Mononuclear cell (primary cell): ENCODE results near the gene OR5D14. TPM values are rescaled to one million over a fixed set of nuclear protein-coding genes. Genes with fewer than 3 reads are reported as not detected.

Experiments
- H3K27me3 ChIP-seq: 2 replicates; pipeline ENCODE4 v1.6.0; 2011; ENCODE audit warnings: low read length, control low read depth; ENCODE audit not compliant: insufficient read depth
- H3K4me1 ChIP-seq: 2 replicates; pipeline ENCODE4 v1.5.1; 2011; ENCODE audit warnings: mild to moderate bottlenecking, low read length, control low read depth; ENCODE audit not compliant: insufficient read depth
- H3K4me3 ChIP-seq: 2 replicates; pipeline ENCODE4 v1.5.1; 2011; ENCODE audit warnings: mild to moderate bottlenecking, low read length, moderate library complexity
- H3K9me3 ChIP-seq: 2 replicates; pipeline ENCODE4 v1.5.1; 2011; ENCODE audit warnings: low read depth, mild to moderate bottlenecking, control low read depth, low read length
- total RNA-seq: library from RNA; depleted of rRNA; stranded (reverse); fragments of >200 nt; gene quantifications from one replicate; pipeline ENCODE4 v1.2.3, GENCODE V29; 2012

The OR5D14 gene
- not detected for total RNA-seq

- Histone ChIP-seq H3K27me3 (no peaks in the 10 kb centered on the region), H3K4me3 (no peak within 1 kb of the TSS), H3K4me1 (no peaks in the 10 kb centered on the region), H3K9me3 (peaks cover 6% of the 10 kb centered on the region)
Observed at GRCh38 chr11:55795256-55795655, at the start of gene OR5D14. Gene OR5D14 (plus strand): TSS chr11:55795556. CDS start chr11:55795556, 0 bp downstream.

GRCh38 chr11:55773138-55773537 is 22.2 kb upstream of the OR5D14 start, which contains the start of gene OR5D13:
Gene OR5D13 (plus strand): TSS chr11:55773438. CDS start chr11:55773438, 0 bp downstream.
- Histone ChIP-seq H3K9me3 (no peaks in the 10 kb centered on the region), H3K4me3 (no peak within 1 kb of the TSS), H3K4me1 (no peaks in the 10 kb centered on the region), H3K27me3 (no peaks in the 10 kb centered on the region)

- H3K27me3 ChIP-seq = no peaks in the 10 kb centered on the region
- no peak overlapping the region for H3K4me3 ChIP-seq
- no peaks in the 10 kb centered on the region for H3K4me1 ChIP-seq
- no peaks in the 10 kb centered on the region for H3K9me3 ChIP-seq
Observed at GRCh38 chr11:55791606-55792005, 3.8 kb upstream of the OR5D14 start.

GRCh38 chr11:55793321-55793720 is 2.0 kb upstream of the OR5D14 start:
- no peaks in the 10 kb centered on the region for H3K4me1 ChIP-seq
- no peaks in the 10 kb centered on the region for H3K9me3 ChIP-seq
- H3K27me3 ChIP-seq = no peaks in the 10 kb centered on the region
- H3K4me3 ChIP-seq = no peak overlapping the region

GRCh38 chr11:55806248-55806647 is 10.9 kb downstream of the OR5D14 start:
- H3K9me3 ChIP-seq = no peaks in the 10 kb centered on the region
- H3K4me1 ChIP-seq = no peaks in the 10 kb centered on the region
- no peak overlapping the region for H3K4me3 ChIP-seq
- no peaks in the 10 kb centered on the region for H3K27me3 ChIP-seq

GRCh38 chr11:55811067-55811466 is 15.7 kb downstream of the OR5D14 start, which contains the start of gene OR5L1:
Gene OR5L1 (plus strand): TSS chr11:55811367. CDS start chr11:55811467, 100 bp downstream.
- no peaks in the 10 kb centered on the region for H3K27me3 ChIP-seq
- no peak within 1 kb of the TSS for H3K4me3 ChIP-seq
- H3K9me3 ChIP-seq = no peaks in the 10 kb centered on the region
- no peaks in the 10 kb centered on the region for H3K4me1 ChIP-seq

- Histone ChIP-seq H3K4me3 (no peak within 1 kb of the TSS), H3K4me1 (no peaks in the 10 kb centered on the region), H3K9me3 (no peaks in the 10 kb centered on the region), H3K27me3 (no peaks in the 10 kb centered on the region)
Observed at GRCh38 chr11:55819330-55819729, 24.0 kb downstream of the OR5D14 start, which contains the start of gene OR5D18. Gene OR5D18 (plus strand): TSS chr11:55819630. CDS start chr11:55819630, 0 bp downstream.

GRCh38 chr11:55826919-55827318 is 31.6 kb downstream of the OR5D14 start, which contains the start of gene OR5L2:
Gene OR5L2 (plus strand): TSS chr11:55827219. CDS start chr11:55827219, 0 bp downstream.
- no peaks in the 10 kb centered on the region for H3K9me3 ChIP-seq
- no peaks in the 10 kb centered on the region for H3K4me1 ChIP-seq
- H3K4me3 ChIP-seq = no peak within 1 kb of the TSS
- H3K27me3 ChIP-seq = no peaks in the 10 kb centered on the region

- H3K27me3 ChIP-seq = no peaks in the 10 kb centered on the region
- H3K4me3 ChIP-seq = no peak within 1 kb of the TSS
- no peaks in the 10 kb centered on the region for H3K4me1 ChIP-seq
- H3K9me3 ChIP-seq = no peaks in the 10 kb centered on the region
Observed at GRCh38 chr11:55838452-55838851, 43.1 kb downstream of the OR5D14 start, which contains the start of gene OR5D16. Gene OR5D16 (plus strand): TSS chr11:55838752. CDS start chr11:55838752, 0 bp downstream.

Other genes with a start within 250 kb of the OR5D14 start
- not detected for gene OR4C15, start 241.1 kb upstream of the OR5D14 start, total RNA-seq
- gene OR4C16, start 223.4 kb upstream of the OR5D14 start, total RNA-seq = not detected
- gene OR4C11, start 187.9 kb upstream of the OR5D14 start, total RNA-seq = not detected
- gene OR4P4, start 160.4 kb upstream of the OR5D14 start, total RNA-seq = not detected
- gene OR4S2, start 147.2 kb upstream of the OR5D14 start, total RNA-seq = not detected
- gene OR4C6, start 133.4 kb upstream of the OR5D14 start, total RNA-seq = 0.21 TPM
- gene OR5D13, start 22.1 kb upstream of the OR5D14 start, total RNA-seq = not detected
- not detected for gene OR5L1, start 15.8 kb downstream of the OR5D14 start, total RNA-seq
- not detected for gene OR5D18, start 24.1 kb downstream of the OR5D14 start, total RNA-seq
- gene OR5L2, start 31.7 kb downstream of the OR5D14 start, total RNA-seq = not detected
- not detected for gene OR5D16, start 43.2 kb downstream of the OR5D14 start, total RNA-seq
- not detected for gene TRIM51, start 87.7 kb downstream of the OR5D14 start, total RNA-seq
- not detected for gene OR5W2, start 119.0 kb downstream of the OR5D14 start, total RNA-seq
- not detected for gene OR5I1, start 140.8 kb downstream of the OR5D14 start, total RNA-seq
- not detected for gene OR10AG1, start 174.4 kb downstream of the OR5D14 start, total RNA-seq
- not detected for gene OR5F1, start 199.1 kb downstream of the OR5D14 start, total RNA-seq
- gene OR5AS1, start 232.1 kb downstream of the OR5D14 start, total RNA-seq = 0.10 TPM